DOHH2 (cell line): Measurements from ENCODE around the gene TSC2.

Source experiments
- H3F3A ChIP-seq: fragments of 200-600 bp; sonication (generic), shearing (Covaris generic); 2 replicates; pipeline ENCODE4 v1.6.0; 2016; ENCODE audit warnings: antibody characterized with exemption, mild to moderate bottlenecking; ENCODE audit not compliant: control insufficient read depth, insufficient read depth
- H3K27ac ChIP-seq: fragments of 200-600 bp; sonication (generic); 2 replicates; pipeline ENCODE4 v1.5.1; 2014; ENCODE audit warnings: low read depth, mild to moderate bottlenecking, low read length, moderate library complexity
- H3K27me3 ChIP-seq: fragments of 200-600 bp; sonication (generic); 2 replicates; pipeline ENCODE4 v1.6.1; 2014; ENCODE audit warnings: mild to moderate bottlenecking, low read length, mixed read lengths; ENCODE audit not compliant: control insufficient read depth
- H3K36me3 ChIP-seq: fragments of 200-600 bp; sonication (generic); 2 replicates; pipeline ENCODE4 v1.6.1; 2014; ENCODE audit warnings: mild to moderate bottlenecking, low read length, moderate library complexity, mixed read lengths; ENCODE audit not compliant: control insufficient read depth
- H3K4me1 ChIP-seq: fragments of 200-600 bp; sonication (generic); 2 replicates; pipeline ENCODE4 v1.6.1; 2014; ENCODE audit warnings: mild to moderate bottlenecking, low read length, mixed read lengths; ENCODE audit not compliant: control insufficient read depth
- H3K4me2 ChIP-seq: fragments of 200-600 bp; sonication (generic); 2 replicates; pipeline ENCODE4 v1.6.0; 2014; ENCODE audit warnings: mild to moderate bottlenecking, low read length, moderate library complexity
- H3K4me3 ChIP-seq: fragments of 200-600 bp; sonication (generic); 2 replicates; pipeline ENCODE4 v1.5.1; 2014; ENCODE audit warnings: mild to moderate bottlenecking, low read length, mixed read lengths
- H3K79me2 ChIP-seq: fragments of 200-600 bp; sonication (generic); 2 replicates; pipeline ENCODE4 v1.6.1; 2014; ENCODE audit warnings: mild to moderate bottlenecking, low read length, mixed read lengths; ENCODE audit not compliant: control insufficient read depth
- H3K9me2 ChIP-seq: fragments of 200-600 bp; sonication (generic); replicated peaks from 2 replicates; pipeline ENCODE4 v1.6.1; 2014; ENCODE audit warnings: mild to moderate bottlenecking, low read length, mixed read lengths; ENCODE audit not compliant: control insufficient read depth
- H3K9me3 ChIP-seq: fragments of 200-600 bp; sonication (generic); 2 replicates; pipeline ENCODE4 v1.6.1; 2014; ENCODE audit warnings: antibody characterized with exemption, low read length, mixed read lengths; ENCODE audit not compliant: control insufficient read depth, insufficient read depth
- H4K20me1 ChIP-seq: fragments of 200-600 bp; sonication (generic); 2 replicates; pipeline ENCODE4 v1.6.0; 2014; ENCODE audit warnings: low read depth, mild to moderate bottlenecking, antibody characterized with exemption, low read length, moderate library complexity; ENCODE audit not compliant: control insufficient read depth, insufficient read depth
- CTCF ChIP-seq: fragments of 200-600 bp; sonication (generic); IDR thresholded peaks from one replicate; pipeline ENCODE4 v1.5.1; 2014; ENCODE audit warnings: antibody characterized with exemption, mild to moderate bottlenecking, low read depth, low read length; ENCODE audit not compliant: poor library complexity, severe bottlenecking
- EZH2phosphoT487 ChIP-seq: fragments of 200-600 bp; sonication (generic); IDR thresholded peaks from 2 replicates; pipeline ENCODE4 v1.6.1; 2017; ENCODE audit warnings: borderline replicate concordance, mild to moderate bottlenecking, antibody characterized with exemption, low read length, moderate library complexity, mixed read lengths

The TSC2 gene

GRCh38 chr16:2056077-2056476 lies 8.3 kb downstream of the TSC2 start:
- H3K4me2 ChIP-seq, result no peak overlapping the region
- H3F3A ChIP-seq, result no peaks in the 10 kb centered on the region
- peaks cover 11% of the 10 kb centered on the region; the same call in 1 of the 2 replicates for H3K36me3 ChIP-seq
- TF ChIP-seq CTCF, result no peak
- no peak for TF ChIP-seq EZH2phosphoT487
- H4K20me1 ChIP-seq, result no peaks in the 10 kb centered on the region
- H3K4me3 ChIP-seq, result no peak overlapping the region
- no peaks in the 10 kb centered on the region for H3K9me3 ChIP-seq
- no peaks in the 10 kb centered on the region for H3K4me1 ChIP-seq
- H3K9me2 ChIP-seq, result no peaks in the 10 kb centered on the region
- H3K27me3 ChIP-seq, result no peaks in the 10 kb centered on the region
- H3K79me2 ChIP-seq, result no peaks in the 10 kb centered on the region
- no peak overlapping the region for H3K27ac ChIP-seq

DNA sequence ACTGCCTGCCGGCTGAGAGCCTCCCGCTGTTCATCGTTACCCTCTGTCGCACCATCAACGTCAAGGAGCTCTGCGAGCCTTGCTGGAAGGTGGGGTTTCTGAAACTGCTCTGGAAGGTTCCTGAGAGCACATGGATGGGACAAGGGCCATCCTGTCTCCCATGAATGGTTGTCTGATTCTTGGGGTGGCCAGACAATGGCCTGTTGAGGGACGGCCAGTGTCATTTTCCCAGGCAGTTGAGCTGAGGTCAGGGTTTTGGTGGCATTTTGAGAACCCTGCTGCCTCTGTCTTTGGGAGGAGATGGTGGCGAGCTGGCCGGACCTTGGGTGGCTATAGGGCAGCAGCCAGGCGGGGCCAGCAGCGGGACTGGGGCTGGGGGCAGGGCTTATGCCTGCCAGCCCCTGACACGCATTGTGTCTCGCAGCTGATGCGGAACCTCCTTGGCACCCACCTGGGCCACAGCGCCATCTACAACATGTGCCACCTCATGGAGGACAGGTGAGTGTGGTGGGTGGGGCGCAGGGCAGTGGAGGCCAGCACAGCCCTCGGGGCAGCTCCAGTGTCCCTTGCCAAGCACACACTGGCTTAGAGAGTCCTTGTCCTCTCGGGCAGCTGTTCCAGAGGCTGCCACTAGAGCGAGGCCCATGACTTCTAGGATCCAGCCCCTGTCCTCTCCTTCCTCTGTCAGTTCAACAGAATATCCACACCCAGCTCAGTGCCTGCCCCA lies 9.1 kb downstream of the TSC2 start:
- TF ChIP-seq CTCF, result no peak
- TF ChIP-seq EZH2phosphoT487, result no peak
- no peaks in the 10 kb centered on the region for H3K79me2 ChIP-seq
- no peaks in the 10 kb centered on the region for H4K20me1 ChIP-seq
- H3F3A ChIP-seq, result no peaks in the 10 kb centered on the region
- peaks cover 6% of the 10 kb centered on the region; the same call in 1 of the 2 replicates for H3K36me3 ChIP-seq
- no peak overlapping the region for H3K4me3 ChIP-seq
- no peak overlapping the region for H3K4me2 ChIP-seq
- H3K27ac ChIP-seq, result no peak overlapping the region
- no peaks in the 10 kb centered on the region for H3K27me3 ChIP-seq
- H3K9me2 ChIP-seq, result no peaks in the 10 kb centered on the region
- no peaks in the 10 kb centered on the region for H3K4me1 ChIP-seq
- no peaks in the 10 kb centered on the region for H3K9me3 ChIP-seq

GRCh38 chr16:2057438-2057837 lies 9.7 kb downstream of the TSC2 start:
- H3K9me3 ChIP-seq, result no peaks in the 10 kb centered on the region
- H3K9me2 ChIP-seq, result no peaks in the 10 kb centered on the region
- H3K36me3 ChIP-seq, result peaks cover 6% of the 10 kb centered on the region; the same call in 1 of the 2 replicates
- H3K4me1 ChIP-seq, result no peaks in the 10 kb centered on the region
- H3K4me3 ChIP-seq, result no peak overlapping the region
- no peaks in the 10 kb centered on the region for H3K79me2 ChIP-seq
- no peaks in the 10 kb centered on the region for H3F3A ChIP-seq
- no peak overlapping the region for H3K27ac ChIP-seq
- H4K20me1 ChIP-seq, result no peaks in the 10 kb centered on the region
- no peak for TF ChIP-seq CTCF
- TF ChIP-seq EZH2phosphoT487, result no peak
- no peaks in the 10 kb centered on the region for H3K27me3 ChIP-seq
- H3K4me2 ChIP-seq, result no peak overlapping the region
